Fibroblast of skin of left biceps (primary cell): Measurements from ENCODE around the gene UGT1A10.

Experiments
- DNase-seq, 2 experiments: peaks; one replicate each; pipeline ENCODE4 v3.0.0-alpha.2; 2013; ENCODE audit warnings: low read depth in 2 of 2

The UGT1A10 gene

DNA sequence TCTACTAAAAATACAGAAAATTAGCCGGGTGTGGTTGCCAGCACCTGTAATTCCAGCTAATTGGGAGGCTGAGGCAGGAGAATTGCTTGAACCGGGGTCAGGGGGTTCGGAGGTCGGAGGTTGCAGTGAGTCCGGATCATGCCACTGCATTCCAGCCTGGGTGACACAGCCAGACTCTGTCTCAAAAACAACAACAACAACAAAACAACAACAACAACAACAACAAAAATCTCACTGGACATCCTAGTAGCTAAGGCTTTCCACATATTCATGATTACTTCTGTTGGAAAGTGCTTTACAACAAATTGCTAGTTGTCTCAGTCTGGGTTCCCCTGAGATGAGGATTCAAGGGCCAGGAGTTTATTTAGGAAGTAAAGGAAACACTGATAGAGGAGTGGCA lies 137.6 kb downstream of the UGT1A10 start:
- DNase-seq: no peak

DNA sequence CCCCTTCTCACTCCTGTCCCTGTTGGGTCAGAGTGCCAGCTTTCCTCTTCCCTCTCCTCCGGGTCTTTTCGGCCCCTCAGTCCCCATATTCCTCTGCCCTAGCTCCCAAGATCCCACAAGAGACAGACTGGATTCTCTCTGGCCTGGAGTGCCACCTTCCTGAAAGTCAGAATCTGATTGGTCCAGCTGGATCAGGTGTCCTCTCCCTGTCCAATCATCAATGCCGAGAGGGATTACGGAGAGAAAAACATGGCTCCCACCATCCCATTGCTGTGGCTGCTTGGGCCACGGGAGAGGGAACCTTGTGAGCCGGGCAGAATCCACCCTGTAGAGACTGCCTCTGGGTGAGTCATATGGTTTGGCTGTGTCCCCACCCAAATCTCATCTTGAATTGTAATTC lies 139.2 kb downstream of the UGT1A10 start:
- DNase-seq: no peak

DNA sequence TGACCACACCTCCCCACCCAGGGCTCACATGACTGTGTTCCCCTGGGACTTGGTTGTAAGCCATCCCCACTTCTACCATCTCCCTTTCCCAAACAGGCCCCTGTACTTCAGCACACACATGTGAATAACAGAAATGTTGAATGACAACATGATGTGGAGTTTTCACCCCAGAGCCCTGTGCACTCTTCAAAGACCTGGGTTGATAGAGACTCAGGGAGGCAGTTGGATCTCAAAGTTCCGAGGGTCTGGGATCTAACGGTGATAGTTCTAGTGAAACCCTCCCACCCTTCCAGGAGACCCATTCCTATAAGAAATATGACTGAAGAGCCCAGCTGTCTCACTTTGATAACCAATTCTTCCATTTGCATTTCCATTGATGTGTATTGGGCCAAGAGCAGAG lies 141.8 kb downstream of the UGT1A10 start, which contains the start of gene MROH2A:
MROH2A (plus strand) TSS at position 301 of the 400 bp plus-strand sequence. CDS start 1,029 bp downstream, outside the sequence.
- no peak for DNase-seq

DNA sequence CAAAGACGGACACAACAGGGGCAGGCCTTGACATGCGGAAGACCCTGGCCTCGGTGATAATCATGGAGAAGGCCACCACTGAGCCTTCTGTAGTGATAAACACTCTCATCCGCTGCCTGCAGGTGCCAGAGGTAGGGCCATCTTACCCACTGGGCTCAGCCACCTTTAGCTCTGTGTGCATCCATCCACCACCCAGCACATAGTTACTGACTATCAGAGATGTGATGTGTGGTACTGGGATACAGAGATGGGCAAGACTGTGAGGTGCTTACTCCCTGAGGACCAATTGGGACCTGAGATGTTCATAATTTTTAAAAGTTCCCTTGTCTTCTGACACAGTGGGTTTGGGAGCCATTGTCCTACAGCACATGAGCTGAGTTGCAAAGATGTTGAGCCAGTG lies 143.5 kb downstream of the UGT1A10 start:
- no peak for DNase-seq

GRCh38 chr2:233780771-233781170 lies 144.5 kb downstream of the UGT1A10 start:
- no peak for DNase-seq

DNA sequence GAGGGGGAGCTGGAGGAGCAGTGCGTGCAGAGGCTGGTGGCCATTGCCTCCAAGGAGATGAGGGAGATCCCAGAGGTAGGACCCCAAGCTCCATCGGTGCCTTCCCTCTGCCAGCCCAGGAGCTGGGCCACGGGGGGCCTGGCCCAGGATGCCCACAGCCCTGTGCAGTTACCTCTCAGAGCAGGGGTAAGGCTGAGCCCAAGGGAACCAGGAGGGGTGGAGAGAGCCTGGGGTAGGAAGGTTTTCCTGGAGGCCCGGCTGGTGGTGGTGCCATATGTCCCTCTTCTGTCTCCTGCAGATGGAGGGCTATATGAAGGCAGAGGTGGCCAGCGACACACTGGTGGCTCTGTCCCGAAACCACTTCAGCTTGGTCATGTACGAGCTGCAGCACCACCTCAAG lies 153.3 kb downstream of the UGT1A10 start:
- no peak for DNase-seq

GRCh38 chr2:233791151-233791882 lies 155.1 kb downstream of the UGT1A10 start:
- no peak for DNase-seq

DNA sequence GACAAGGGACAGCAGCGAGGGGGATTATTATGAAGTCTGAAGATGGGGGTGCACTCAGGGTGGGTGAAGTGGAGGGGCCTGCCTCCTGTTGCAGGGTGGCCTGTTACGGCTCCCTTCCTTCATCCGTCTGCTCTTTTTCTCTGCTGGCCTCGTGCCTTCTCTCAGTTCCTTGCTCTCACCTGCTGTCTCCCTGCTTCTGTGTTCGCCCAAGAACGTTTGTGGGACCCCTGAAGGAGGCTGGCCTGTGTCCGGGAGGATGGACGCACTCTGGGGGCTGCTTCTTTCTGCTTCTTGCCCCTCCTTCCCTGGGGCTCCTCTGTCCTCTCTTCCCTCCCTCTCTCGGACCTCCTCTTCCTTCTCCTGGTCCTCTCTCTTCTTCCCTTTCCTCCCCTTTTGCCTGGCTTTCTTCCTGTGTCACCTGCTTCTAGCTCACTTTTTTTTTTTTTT lies 155.7 kb downstream of the UGT1A10 start:
- no peak for DNase-seq

- DNase-seq: no peak
Measured at GRCh38 chr2:233792720-233793119, 156.5 kb downstream of the UGT1A10 start.

DNA sequence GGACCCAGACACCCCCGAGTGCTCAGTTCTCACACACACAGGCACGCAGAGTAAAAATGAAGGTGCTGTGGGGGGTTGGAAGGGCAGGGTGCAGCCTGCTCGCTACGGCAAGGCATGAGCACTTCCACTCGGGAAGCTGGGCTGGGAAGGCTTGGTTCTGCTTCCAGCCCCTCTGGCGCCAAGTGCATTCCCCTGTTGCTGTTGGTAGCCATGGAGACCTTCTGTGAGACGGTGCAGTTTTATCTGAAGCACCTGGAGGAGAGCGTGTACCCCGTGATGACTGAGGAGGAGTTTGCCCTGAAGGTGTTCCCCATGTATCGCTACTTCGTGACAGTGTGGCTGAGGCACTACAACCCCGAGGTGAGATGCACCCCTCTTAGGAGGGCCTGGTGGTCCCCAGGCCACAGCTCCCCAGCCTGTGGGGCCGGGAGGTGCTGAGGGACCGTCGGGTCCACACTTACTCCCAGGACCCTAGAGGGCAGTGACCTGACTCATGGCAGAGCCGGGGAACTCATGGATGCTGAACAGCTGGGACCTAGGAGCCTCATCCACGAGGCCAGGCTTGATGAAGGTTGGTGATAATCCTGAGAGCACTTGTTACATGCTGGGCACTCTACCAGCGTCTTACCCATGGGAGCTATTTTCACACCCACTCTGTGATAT lies 157.3 kb downstream of the UGT1A10 start:
- no peak for DNase-seq

DNA sequence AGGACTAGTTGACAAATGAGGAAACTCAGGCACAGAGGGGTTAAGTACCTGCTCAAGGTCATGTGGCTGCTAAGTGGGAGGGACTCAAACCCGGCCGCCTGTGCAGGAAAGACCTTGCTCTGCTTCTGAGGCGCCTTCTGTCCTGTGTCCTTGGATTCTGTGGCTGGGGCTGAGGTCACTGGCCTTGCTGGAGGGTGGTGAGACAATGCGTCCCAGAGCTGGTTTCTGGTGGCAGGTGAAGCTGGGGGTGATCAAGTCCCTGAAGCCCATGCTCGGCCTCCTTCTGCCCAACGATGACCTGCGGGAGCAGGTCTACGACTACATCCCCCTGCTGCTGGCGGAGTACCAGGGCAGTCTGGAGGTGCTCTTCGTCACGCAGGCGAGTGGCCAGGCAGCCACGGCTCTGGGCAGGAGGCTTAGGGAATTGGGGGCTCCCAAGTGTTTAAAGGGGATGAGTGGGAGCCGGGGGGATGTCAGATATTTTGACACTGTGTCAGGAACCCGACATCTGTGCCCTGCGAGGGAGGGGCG lies 157.9 kb downstream of the UGT1A10 start:
- DNase-seq: no peak

DNA sequence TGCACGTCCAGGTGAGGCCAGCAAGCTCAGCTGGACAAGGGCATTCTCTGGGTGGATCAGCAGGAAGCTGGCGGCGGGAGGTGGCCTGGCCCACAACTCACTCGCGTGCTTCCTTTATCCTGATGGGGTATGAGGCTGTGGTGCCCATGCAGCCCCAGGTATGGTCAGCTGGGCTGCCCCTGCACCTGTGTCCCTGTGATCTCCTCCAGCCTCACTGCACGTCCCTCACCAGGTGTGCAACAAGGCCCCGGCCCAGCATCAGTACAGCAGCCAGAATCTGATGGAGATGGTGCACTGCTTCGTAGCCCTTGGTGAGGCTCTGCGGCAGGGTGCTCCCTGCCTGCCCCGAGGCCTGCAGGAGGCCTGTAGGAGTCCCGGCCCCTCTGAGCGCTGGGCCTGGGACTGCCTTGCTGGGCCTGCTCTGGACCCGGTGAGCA lies 159.5 kb downstream of the UGT1A10 start:
- no peak for DNase-seq

DNA sequence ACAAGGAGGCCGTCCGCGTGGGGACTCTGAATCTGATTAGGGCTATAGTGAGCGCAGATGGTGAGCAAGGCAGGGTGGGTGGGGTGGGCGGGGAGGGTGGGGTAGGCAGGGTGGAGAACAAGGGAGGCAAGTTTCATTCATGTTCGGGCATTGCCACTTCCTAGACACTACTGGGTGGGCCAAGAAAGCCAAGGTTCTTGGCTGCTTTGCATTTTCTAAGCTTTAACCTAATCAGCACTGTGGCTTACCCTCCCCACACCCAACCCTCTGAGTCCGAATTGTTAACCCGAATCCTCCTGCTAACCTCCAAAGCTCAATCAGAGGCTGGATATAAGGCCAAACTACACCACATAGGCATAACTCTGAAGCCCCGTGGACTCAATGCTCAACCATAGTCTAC lies 160.0 kb downstream of the UGT1A10 start:
- no peak for DNase-seq

DNA sequence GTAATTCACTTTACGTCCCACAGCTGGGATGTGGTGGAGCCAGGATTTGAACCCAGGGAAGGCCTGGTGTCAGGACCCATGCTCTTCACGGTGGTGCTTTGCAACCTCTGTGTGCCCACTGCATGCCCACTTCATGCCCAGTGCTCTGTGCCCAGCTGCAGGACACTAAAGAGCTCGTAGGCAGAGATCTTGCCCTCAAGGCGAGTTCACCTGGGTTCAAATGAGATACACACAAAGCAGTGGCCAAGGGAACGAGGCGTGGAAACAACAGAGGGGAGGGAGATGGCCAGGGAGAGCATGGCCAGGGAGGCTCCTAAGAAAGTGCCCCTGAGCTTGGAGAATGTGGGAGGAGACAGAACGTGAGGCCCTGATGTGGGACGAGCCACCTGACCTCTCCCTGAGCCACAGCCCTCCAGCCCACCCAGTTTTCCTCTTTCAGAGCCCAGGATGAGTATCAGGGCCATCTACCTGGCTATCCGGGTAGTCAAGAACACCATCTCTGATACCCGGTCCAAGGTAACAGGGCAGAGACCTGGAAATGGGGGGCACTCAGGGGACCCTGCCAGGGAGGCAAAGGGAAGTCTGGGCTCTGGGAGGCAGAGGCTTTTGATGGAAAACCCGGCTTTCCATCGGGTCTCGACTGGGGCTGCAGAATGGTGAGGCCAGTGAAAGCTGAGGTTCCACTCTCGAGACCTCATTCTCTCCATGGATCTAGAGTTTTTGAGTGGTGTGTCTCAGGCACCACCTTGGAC lies 162.3 kb downstream of the UGT1A10 start:
- no peak for DNase-seq

GRCh38 chr2:233799087-233799665 lies 162.9 kb downstream of the UGT1A10 start:
- DNase-seq: no peak

DNA sequence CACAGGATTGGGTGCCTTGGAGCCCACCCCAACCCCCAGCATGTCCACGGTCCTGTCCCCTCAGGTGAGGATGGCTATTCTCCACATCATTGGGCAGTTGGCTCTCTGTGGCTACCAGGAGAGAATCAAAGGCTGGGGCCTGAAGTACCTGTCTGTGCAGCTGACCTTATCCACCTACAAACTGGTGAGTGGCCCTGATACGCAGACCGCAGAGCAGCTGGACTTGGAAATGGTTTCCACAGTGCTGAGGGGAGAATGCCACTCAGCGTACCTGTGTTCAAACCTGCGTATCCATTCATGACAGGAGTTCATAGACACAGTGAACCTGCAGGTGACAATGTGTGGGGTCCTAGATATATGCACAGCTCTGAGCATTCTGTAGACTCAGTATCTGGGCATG lies 163.5 kb downstream of the UGT1A10 start:
- no peak for DNase-seq

- DNase-seq: no peak
Measured at GRCh38 chr2:233800208-233800607, 164.0 kb downstream of the UGT1A10 start.

DNA sequence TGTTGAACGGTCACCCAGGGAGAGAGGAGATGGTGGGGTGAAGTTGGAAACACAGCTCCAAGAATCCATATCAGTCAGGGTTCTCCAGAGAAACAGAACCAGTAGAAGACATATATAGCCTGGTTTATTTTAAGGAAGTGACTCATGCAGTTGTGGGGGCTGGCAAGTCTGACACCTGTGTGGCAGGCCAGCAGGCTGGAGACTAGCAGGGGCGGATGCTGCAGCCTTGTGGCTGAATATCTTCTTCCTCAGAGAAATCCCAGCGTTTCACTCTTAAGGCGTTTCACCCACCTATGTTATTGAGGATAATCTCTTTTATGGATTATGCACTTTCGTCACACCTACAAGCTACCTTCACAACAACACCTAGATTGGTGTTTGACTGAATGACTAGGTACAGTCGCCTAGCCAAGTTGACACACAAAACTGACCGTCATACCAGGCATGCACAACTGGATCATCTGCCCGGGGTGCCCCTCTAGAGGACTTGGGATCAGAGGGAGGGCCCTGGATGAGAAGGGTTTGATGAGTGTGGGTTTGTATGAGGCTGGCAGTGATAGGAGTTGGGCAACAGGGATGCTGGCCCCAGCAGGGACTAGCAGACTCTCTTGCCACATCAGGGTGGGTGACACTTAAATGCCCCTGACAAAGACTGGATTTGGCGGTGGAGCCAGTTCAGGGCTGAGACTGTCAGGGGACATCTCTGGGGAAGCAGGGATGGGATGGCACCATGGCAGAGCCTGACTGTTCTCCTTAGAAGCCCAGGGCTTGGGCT lies 165.3 kb downstream of the UGT1A10 start:
- no peak for DNase-seq

- DNase-seq: no peak
Measured at GRCh38 chr2:233802132-233802815, 166.0 kb downstream of the UGT1A10 start.

DNA sequence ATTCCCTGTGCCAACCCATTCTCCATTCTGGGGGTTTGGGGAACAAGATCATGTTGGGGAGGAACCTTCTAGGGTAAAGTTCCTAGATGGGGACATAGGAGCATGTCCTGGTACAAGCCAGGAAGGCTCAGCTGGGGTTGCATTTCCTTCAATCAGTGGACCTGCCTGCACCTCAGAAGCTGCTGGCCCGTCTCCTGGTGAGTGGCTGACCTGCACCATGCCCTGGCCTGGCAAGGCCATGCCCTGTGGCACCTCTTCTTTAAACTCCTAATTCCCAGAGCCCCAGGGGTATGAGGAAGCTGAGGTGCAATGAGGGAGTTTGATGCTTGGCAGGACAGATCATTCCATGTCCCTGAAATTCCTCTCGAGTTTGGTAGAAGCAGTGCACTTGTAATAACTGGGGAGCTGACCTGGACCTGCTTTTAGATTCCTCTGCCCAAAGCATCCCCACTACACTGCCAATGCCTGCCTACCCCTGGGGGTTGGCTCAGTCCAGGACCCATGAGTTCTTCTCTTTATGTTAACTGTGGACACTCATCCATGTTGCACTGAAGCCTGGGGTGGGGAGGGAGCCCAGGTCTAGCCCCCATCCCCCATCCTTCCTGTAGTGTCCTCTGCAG lies 167.2 kb downstream of the UGT1A10 start:
- no peak for DNase-seq
